Lower lobe of right lung (tissue), 2 donors: Measurements from ENCODE around the gene LGALS14. TPM values are rescaled to one million over a fixed set of nuclear protein-coding genes. Genes with fewer than 3 reads are reported as not detected.
A peak's percentile ranks its signal among the peaks of the same experiment; 100 is the strongest.
"Not testable (repeated sequence)": the region's sequence is repeated elsewhere in the genome, so short reads cannot be mapped to it uniquely, and the experiment has no call there.

ENCODE experiments used
- ATAC-seq, 2 donors: fragments of 200-7000 bp; cut with Tn5 transposase; one replicate each; pipeline ENCODE4 v1.9.1; 2020 to 2022; ENCODE audit warnings: mild to moderate bottlenecking in 2 of 2, moderate library complexity in 2 of 2
- DNase-seq: peaks from one replicate; pipeline ENCODE4 v3.0.0-alpha.2; 2020
- H3K27ac ChIP-seq: fragments of 200-600 bp; one replicate; pipeline ENCODE4 v1.8.0; 2022
- H3K27me3 ChIP-seq: fragments of 200-600 bp; one replicate; pipeline ENCODE4 v1.8.0; 2022; ENCODE audit warnings: low read depth
- H3K36me3 ChIP-seq: fragments of 200-600 bp; one replicate; pipeline ENCODE4 v1.8.0; 2022; ENCODE audit warnings: mild to moderate bottlenecking
- H3K4me1 ChIP-seq: fragments of 200-600 bp; one replicate; pipeline ENCODE4 v1.8.0; 2022
- H3K4me3 ChIP-seq: fragments of 200-600 bp; one replicate; pipeline ENCODE4 v1.8.0; 2022; ENCODE audit warnings: mild to moderate bottlenecking
- H3K9me3 ChIP-seq: fragments of 200-600 bp; one replicate; pipeline ENCODE4 v1.8.0; 2022
- intact Hi-C: fragments of 100-400 bp; cut with DNase I; formaldehyde crosslinking; loops from one replicate; pipeline ENCODE4 v1.11.0; 2022
- total RNA-seq: library from RNA; stranded (reverse); fragmentation: NEBNext Ultra II Directional; extraction: Animal tissue kit (Norgen Biotek cat#: 25700); gene quantifications from one replicate; pipeline ENCODE4 v1.2.1, GENCODE V29; 2021
- TF ChIP-seq, protein P1 (sequence below): fragments of 200-600 bp; IDR thresholded peaks from one replicate; pipeline ENCODE4 v1.8.0; 2022; ENCODE audit warnings: antibody characterized with exemption, mild to moderate bottlenecking
- donor health status: DM: no; HTN: yes; CAD: no; lungs with severe emphysema.

The LGALS14 gene
- total RNA-seq, 1 donor from 2014 or later: not detected

DNA sequence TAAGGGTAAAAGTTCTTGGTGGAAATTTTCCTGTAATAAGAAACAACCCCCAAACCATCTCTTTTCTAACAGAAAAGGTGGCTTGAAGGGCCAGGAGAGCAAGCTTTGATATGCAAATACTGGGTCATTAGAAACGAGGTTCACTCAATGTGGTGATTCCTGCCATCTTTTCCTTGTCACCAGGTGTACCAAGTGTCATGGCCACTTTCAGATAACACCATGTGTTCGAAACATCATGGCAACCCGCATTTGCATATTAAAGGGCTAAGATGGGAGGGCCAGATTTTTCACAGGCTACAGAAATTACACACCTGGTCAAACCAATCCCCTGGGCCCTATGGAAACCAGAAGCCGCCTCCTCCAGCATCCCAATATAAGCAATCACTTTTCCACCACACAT lies 33.3 kb upstream of the LGALS14 start:
- no peaks in the 10 kb centered on the region for H3K4me1 ChIP-seq
- TF ChIP-seq, protein P1, sequence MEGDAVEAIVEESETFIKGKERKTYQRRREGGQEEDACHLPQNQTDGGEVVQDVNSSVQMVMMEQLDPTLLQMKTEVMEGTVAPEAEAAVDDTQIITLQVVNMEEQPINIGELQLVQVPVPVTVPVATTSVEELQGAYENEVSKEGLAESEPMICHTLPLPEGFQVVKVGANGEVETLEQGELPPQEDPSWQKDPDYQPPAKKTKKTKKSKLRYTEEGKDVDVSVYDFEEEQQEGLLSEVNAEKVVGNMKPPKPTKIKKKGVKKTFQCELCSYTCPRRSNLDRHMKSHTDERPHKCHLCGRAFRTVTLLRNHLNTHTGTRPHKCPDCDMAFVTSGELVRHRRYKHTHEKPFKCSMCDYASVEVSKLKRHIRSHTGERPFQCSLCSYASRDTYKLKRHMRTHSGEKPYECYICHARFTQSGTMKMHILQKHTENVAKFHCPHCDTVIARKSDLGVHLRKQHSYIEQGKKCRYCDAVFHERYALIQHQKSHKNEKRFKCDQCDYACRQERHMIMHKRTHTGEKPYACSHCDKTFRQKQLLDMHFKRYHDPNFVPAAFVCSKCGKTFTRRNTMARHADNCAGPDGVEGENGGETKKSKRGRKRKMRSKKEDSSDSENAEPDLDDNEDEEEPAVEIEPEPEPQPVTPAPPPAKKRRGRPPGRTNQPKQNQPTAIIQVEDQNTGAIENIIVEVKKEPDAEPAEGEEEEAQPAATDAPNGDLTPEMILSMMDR: no peak

DNA sequence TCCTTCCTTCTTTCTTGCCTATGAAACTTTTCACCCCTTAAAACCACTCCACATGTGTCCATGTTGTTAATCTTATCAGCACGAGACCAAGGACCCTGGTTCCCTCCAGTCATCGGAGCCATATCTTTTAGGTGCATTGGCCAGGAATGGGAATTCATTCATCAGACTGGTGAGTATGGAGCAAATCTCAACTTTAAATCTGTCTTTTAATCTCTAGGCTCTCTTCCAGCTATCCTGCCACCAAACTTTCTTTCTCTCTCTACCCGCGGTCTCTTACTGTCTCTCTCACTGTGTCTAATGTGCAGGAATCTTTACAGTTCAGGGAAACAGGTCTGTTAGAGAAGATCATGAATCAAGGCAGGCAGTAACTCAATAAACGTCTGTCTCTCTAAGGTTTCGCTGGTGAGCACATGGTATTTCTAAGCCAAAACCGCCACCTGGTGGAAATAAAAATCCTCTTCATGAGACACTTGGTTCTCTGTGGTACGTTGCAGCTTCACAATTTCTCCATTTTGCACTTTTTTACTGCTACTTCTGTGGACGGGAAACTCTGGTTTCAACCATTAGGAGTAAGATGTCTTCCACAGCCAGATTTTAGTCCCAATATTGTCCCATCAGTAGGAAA lies 32.4 kb upstream of the LGALS14 start:
- no peak for DNase-seq
- Histone ChIP-seq H3K4me1 (no peaks in the 10 kb centered on the region), H3K9me3 (no peaks in the 10 kb centered on the region), H3K27ac (no peak overlapping the region), H3K27me3 (no peaks in the 10 kb centered on the region), H3K4me3 (no peak overlapping the region), H3K36me3 (no peaks in the 10 kb centered on the region)
- TF ChIP-seq, protein P1: peak; percentile 57
- intact Hi-C loops: loop anchor here (10.0 kb wide), 1 partner anchor 117 kb away; no protein-coding TSS in a partner anchor
- ATAC-seq: peak; percentile 50 to 80

More for the DNA sequence above, 33.3 kb upstream of the LGALS14 start:
- no peak for ATAC-seq
- Histone ChIP-seq H3K4me3 (no peak overlapping the region), H3K27ac (no peak overlapping the region), H3K36me3 (no peaks in the 10 kb centered on the region), H3K27me3 (no peaks in the 10 kb centered on the region), H3K9me3 (no peaks in the 10 kb centered on the region)
- intact Hi-C loops: loop anchor here (10.0 kb wide), 1 partner anchor 116 kb away; no protein-coding TSS in a partner anchor
- no peak for DNase-seq

DNA sequence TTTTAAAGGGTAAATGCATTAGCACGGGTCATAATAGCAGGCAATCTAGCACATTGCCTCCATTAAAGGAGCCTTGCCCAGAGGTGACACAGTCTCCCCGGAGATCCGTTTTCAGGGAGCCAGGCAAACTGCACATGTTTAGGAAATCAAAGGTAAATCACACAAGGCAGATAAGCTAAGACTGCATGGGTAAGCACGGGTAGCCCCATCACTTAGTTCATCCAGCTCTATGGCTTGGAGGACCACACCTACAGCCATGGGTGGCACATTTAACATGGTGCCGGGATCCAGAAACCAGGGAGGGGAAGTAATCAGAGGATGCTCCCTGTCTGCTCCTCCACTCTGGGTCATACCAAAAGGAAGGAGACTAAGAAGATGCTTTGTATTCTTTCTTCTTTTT lies 31.8 kb upstream of the LGALS14 start:
- no peaks in the 10 kb centered on the region for H3K27me3 ChIP-seq
- intact Hi-C loops: loop anchor here (10.0 kb wide), 1 partner anchor 118 kb away; no protein-coding TSS in a partner anchor
- TF ChIP-seq, protein P1: no peak
- ATAC-seq (no peak), DNase-seq (no peak)
- H3K4me1 ChIP-seq: peaks cover 1% of the 10 kb centered on the region
- H3K36me3 ChIP-seq: no peaks in the 10 kb centered on the region
- H3K9me3 ChIP-seq: no peaks in the 10 kb centered on the region
- H3K4me3 ChIP-seq: no peak overlapping the region
- no peak overlapping the region for H3K27ac ChIP-seq

DNA sequence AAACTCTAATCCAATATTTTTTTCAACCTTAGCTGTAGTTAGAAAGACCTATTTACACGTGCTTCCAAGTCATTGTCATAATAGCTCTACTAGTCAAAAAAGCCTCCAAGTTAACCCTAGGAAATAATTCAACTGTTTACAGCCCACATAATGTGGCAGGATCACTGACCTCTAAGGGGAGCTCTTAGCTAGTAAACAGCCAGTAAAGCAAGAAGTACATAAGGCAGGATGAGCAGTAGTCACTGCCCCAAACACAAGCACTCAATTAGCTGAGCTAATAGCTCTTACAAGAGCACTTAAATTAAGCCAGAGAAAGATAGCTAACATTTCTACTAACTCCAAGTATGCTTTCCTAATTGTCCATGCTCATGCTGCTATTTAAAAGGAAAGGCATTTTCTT lies 30.4 kb upstream of the LGALS14 start:
- H3K27me3 ChIP-seq, DNase-seq, H3K27ac ChIP-seq, H3K9me3 ChIP-seq, ATAC-seq, H3K4me3 ChIP-seq, H3K36me3 ChIP-seq: not testable (repeated sequence)
- peaks cover 15% of the 10 kb centered on the region for H3K4me1 ChIP-seq
- intact Hi-C loops: loop anchor here (10.0 kb wide), 1 partner anchor 119 kb away; no protein-coding TSS in a partner anchor

DNA sequence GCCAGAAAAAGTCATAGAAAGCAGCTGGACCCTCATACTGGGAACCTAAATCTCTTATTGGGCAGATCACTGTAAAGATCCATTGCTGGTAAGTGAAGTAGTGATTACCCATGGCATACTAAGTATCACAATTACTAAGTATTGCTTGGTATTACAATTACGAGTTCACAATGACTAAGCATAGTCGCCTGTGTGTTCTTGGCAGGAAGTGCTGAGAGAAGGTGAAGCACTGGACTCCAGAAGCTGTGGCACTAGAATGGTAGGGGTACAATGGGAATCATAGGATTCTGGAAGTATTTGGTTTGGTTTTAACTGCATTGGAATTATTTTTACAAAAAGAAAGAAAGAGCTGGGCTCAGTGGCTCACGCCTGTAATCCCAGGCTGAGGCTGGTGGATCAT lies 28.3 kb upstream of the LGALS14 start:
- no peaks in the 10 kb centered on the region for H3K27me3 ChIP-seq
- no peak overlapping the region for H3K27ac ChIP-seq
- DNase-seq (no peak), ATAC-seq (no peak)
- H3K4me3 ChIP-seq: no peak overlapping the region
- intact Hi-C loops: loop anchor here (10.0 kb wide), 1 partner anchor 121 kb away; no protein-coding TSS in a partner anchor
- no peaks in the 10 kb centered on the region for H3K9me3 ChIP-seq
- peaks cover 24% of the 10 kb centered on the region for H3K4me1 ChIP-seq
- TF ChIP-seq, protein P1: no peak
- H3K36me3 ChIP-seq: no peaks in the 10 kb centered on the region
